NCI-H526 (cell line): ENCODE results near the gene NUP62.
"Not testable (repeated sequence)": the region's sequence is repeated elsewhere in the genome, so short reads cannot be mapped to it uniquely, and the experiment has no call there.

Source experiments
- DNase-seq, 2 experiments: peaks; one replicate each; lab custom pipeline; 2025; lab: John Stamatoyannopoulos, UW

Gene NUP62

GRCh38 chr19:49925486-49925885 lies 3.8 kb downstream of the NUP62 start:
- DNase-seq = no peak

- DNase-seq = not testable (repeated sequence)
Measured at GRCh38 chr19:49924881-49925210, 4.5 kb downstream of the NUP62 start.

GRCh38 chr19:49924004-49924880 lies 5.1 kb downstream of the NUP62 start:
- peak in 1 of 2 experiments; percentile 24 for DNase-seq

GRCh38 chr19:49923055-49924003 lies 6.0 kb downstream of the NUP62 start:
- no peak for DNase-seq

- DNase-seq = no peak
Measured at GRCh38 chr19:49921871-49922795, 7.2 kb downstream of the NUP62 start.

GRCh38 chr19:49920624-49921363 lies 8.5 kb downstream of the NUP62 start:
- peak; percentile 32 to 55 for DNase-seq

- DNase-seq = no peak
Measured at GRCh38 chr19:49918089-49918488, 11.2 kb downstream of the NUP62 start.

GRCh38 chr19:49916839-49917733 lies 12.2 kb downstream of the NUP62 start:
- DNase-seq = no peak

GRCh38 chr19:49915271-49915670 lies 14.0 kb downstream of the NUP62 start:
- DNase-seq = no peak

GRCh38 chr19:49913720-49914119 lies 15.6 kb downstream of the NUP62 start:
- no peak for DNase-seq

- no peak for DNase-seq
Measured at GRCh38 chr19:49912965-49913685, 16.2 kb downstream of the NUP62 start.

GRCh38 chr19:49911381-49912145 lies 17.7 kb downstream of the NUP62 start:
- no peak for DNase-seq

GRCh38 chr19:49910179-49910578 lies 19.1 kb downstream of the NUP62 start:
- DNase-seq = no peak

- no peak for DNase-seq
Measured at GRCh38 chr19:49908480-49909420, 20.6 kb downstream of the NUP62 start.

- DNase-seq = no peak
Measured at GRCh38 chr19:49907745-49908446, 21.4 kb downstream of the NUP62 start.

GRCh38 chr19:49906879-49907564 lies 22.3 kb downstream of the NUP62 start:
- DNase-seq = no peak
